Coronary artery (tissue), 2 donors: ENCODE results near the gene RBFOX2.
"Not testable (repeated sequence)": the region's sequence is repeated elsewhere in the genome, so short reads cannot be mapped to it uniquely, and the experiment has no call there.

Source experiments
- DNase-seq: peaks from one replicate; pipeline ENCODE4 v3.0.0-alpha.2; 2017; ENCODE audit warnings: low spot score
- H3K27ac ChIP-seq, 2 donors: fragments of 200-600 bp; sonication (generic); one replicate each; pipeline ENCODE4 v1.5.1; 2016 to 2019
- H3K4me3 ChIP-seq: fragments of 200-600 bp; sonication (generic); 2 replicates; pipeline ENCODE4 v1.5.1; 2016; ENCODE audit warnings: mild to moderate bottlenecking, moderate library complexity
- CTCF ChIP-seq: fragments of 200-600 bp; sonication (generic); IDR thresholded peaks from one replicate; pipeline ENCODE4 v1.5.1; 2019; ENCODE audit warnings: antibody characterized with exemption

RBFOX2 gene, protein sequence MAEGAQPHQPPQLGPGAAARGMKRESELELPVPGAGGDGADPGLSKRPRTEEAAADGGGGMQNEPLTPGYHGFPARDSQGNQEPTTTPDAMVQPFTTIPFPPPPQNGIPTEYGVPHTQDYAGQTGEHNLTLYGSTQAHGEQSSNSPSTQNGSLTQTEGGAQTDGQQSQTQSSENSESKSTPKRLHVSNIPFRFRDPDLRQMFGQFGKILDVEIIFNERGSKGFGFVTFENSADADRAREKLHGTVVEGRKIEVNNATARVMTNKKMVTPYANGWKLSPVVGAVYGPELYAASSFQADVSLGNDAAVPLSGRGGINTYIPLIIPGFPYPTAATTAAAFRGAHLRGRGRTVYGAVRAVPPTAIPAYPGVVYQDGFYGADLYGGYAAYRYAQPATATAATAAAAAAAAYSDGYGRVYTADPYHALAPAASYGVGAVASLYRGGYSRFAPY

DNA sequence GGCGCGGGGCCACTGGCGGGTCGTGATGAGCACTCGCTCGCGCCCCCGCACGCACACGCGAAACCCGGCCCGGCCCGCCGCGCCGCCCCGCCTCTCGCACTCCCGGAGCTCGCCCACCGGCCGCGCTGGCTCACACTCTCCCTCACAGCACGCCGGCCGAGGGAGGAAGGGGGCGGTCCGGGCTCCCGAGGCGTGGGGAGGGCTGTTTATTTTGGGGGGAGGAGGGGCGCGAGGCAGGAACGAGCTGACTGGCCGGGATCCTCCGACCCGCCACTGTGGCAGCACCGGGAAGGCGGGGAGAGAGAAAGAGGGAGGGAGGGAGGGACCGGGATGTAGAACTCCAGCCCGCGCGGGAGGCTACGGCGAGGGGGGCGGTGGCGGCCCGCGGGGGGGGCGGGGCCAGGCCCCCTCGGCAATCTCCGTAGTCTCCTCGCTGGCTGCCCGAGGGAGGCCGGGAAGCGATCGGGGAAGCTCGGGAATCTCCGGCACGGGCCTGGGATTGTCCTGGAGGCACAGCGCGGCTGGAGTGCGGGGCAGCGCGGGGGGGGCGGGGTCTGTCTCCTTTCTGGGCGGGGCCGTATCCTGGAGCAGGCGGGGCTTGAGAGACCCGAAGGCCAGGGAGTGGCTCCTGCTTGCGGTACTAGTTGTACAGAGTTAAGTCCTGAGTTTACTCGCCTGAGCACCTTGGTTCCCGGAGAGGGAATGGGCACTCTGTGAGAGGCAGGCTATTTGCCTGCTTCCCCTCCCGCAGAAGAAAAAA is at the start of gene RBFOX2:
TSS of gene RBFOX2 (minus strand) at position 179 of the 760 bp plus-strand sequence. CDS start 399 bp downstream, outside the sequence.
- H3K4me3 ChIP-seq: peak within 1 kb of the TSS; percentile 84
- TF ChIP-seq CTCF: no peak
- DNase-seq: peak; percentile 99
- peak within 1 kb of the TSS; percentile 92 to 96 for H3K27ac ChIP-seq

DNA sequence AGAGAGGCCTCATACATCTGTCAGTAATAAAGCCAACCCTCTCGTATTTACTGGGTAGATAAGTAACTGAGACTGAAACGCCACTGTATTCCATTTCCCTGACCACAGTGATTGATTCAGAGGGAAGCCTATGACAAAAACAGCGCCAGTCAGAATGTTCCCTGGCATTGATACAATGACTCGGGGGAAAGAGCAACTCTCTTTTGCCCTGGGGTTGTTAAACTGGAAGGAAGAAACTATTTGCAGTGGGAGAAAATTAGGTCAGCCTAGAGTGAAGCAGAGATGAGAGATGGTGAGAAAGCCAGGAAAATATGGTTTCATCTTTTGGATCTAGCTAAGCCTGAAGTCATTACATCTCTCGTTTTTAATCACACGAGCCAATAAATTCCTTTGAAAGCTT is 48.6 kb upstream of the RBFOX2 start:
- Histone ChIP-seq H3K27ac (peak overlapping the region; percentile 20 to 46), H3K4me3 (no peak overlapping the region)
- no peak for TF ChIP-seq CTCF
- DNase-seq: no peak

GRCh38 chr22:36075724-36076123 is 47.1 kb upstream of the RBFOX2 start:
- TF ChIP-seq CTCF: no peak
- Histone ChIP-seq H3K4me3 (no peak overlapping the region), H3K27ac (no peak overlapping the region)
- no peak for DNase-seq

- no peak overlapping the region for H3K27ac ChIP-seq
- no peak for TF ChIP-seq CTCF
- no peak for DNase-seq
- H3K4me3 ChIP-seq: no peak overlapping the region
Measured at GRCh38 chr22:36075230-36075629, 46.6 kb upstream of the RBFOX2 start.

- H3K4me3 ChIP-seq: no peak overlapping the region
- no peak overlapping the region for H3K27ac ChIP-seq
- no peak for DNase-seq
- TF ChIP-seq CTCF: no peak
Measured at GRCh38 chr22:36073476-36073875, 44.9 kb upstream of the RBFOX2 start.

GRCh38 chr22:36070645-36071044 is 42.0 kb upstream of the RBFOX2 start:
- DNase-seq, H3K27ac ChIP-seq, H3K4me3 ChIP-seq: not testable (repeated sequence)

DNA sequence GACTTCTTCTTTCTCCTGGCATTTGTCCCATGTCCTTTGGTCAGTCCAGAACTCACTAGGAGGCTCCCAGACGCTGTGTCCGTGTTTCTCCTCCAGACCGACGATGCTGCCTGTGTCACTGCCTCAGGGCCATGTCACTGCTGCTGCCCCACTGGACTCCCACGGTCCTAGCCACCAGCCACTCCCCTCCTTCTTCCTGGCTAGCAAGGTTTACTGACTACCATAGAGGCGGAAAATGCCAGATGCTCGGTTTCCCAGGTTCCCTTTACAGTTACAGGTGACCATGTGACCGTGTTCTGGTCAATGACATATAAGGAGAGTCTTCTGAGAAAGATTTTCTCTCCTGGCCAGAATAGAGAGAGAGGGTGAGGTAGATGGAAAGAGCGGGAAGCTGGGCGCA is 40.7 kb upstream of the RBFOX2 start:
- no peak for DNase-seq
- no peak for TF ChIP-seq CTCF
- Histone ChIP-seq H3K27ac (no peak overlapping the region), H3K4me3 (no peak overlapping the region)
